ENCODE results near the gene MBP. TPM values are rescaled to one million over a fixed set of nuclear protein-coding genes. Genes with fewer than 3 reads are reported as not detected.
A peak's percentile ranks its signal among the peaks of the same experiment; 100 is the strongest.

Gene MBP
- total and polyA plus RNA-seq, 10 of the 15 experiments (the other 5 are each of a cell fraction or from before 2014, with no cell fraction given) = 12.2 to 67.8 (median 42.1) TPM

DNA sequence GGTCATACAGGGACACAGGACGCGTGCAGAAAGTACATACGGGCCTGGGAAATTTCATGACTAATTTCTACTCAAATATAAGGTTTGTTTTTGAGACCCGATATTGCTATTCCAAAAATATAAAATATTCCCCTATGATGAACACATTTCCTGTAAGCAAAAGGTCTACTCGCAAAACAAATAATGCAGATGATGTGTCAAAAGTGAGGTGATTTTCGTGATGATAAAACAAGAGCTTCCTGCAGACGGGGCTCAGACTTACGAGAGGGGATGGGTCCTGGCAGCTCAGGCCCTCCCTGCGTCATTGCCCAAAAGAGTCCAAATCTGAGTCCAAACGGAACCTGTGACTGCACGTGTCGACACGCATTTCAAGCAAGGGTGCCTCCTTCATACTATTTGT, 62.7 kb downstream of the MBP start:
- no peak for DNase-seq (ENCODE audit: low read depth, low spot score)
- FAIRE-seq = no peak
- Histone ChIP-seq H3K4me2 (ENCODE audit: control insufficient read depth, insufficient read depth) (peak overlapping the region; percentile 87; the same call in 1 of the 2 replicates), H3K79me2 (ENCODE audit: control insufficient read depth, insufficient read depth, low read length) (peaks cover 44% of the 10 kb centered on the region), H3K36me3 (ENCODE audit: control insufficient read depth in 2 of 2, insufficient read depth in 2 of 2, low read length in 1 of 2) (peaks cover 2 to 23% of the 10 kb centered on the region in 2 experiments; a peak in 3 of 4 replicates), H4K20me1 (ENCODE audit: control insufficient read depth, insufficient read depth) (no peaks in the 10 kb centered on the region), H3K27me3 (replicated peaks in 1 of 2; ENCODE audit: control insufficient read depth in 2 of 2, insufficient read depth in 2 of 2, low read length in 1 of 2) (no peaks in the 10 kb centered on the region), H3K27ac (ENCODE audit: control insufficient read depth, insufficient read depth) (peak overlapping the region; percentile 97), H2AFZ (ENCODE audit: control insufficient read depth, low read depth, low read length) (no peak overlapping the region), H3K4me1 (ENCODE audit: control insufficient read depth, insufficient read depth, low read length) (peaks cover 57% of the 10 kb centered on the region), H3K4me3 (no peak overlapping the region), H3K9ac (ENCODE audit: control insufficient read depth, insufficient read depth, low read length) (no peak overlapping the region), H3K9me3 (replicated peaks; ENCODE audit: control insufficient read depth, insufficient read depth, low read length) (no peaks in the 10 kb centered on the region)
- BruUV-seq (replicated peaks) = no TSS peak
- POLR2A ChIA-PET = no interaction called here
- CTCF ChIA-PET = interaction anchor here (0.6 to 7.2 kb wide), 8 partner anchors 9 to 142 kb away, joined by 3 to 37 read pairs (median 4); no protein-coding TSS in a partner anchor
- intact Hi-C loops (cut with micrococcal nuclease; ENCODE audit: unreplicated experiment) = no loop called here
- ATAC-seq = no peak
- in situ Hi-C loops (cut with MboI) = loop anchor here (10.0 kb wide), 1 partner anchor 55 kb away; no protein-coding TSS in a partner anchor
- RAD21 ChIA-PET (ENCODE audit: unreplicated experiment) = interaction anchor here (1.1 to 2.1 kb wide), 4 partner anchors 9 to 142 kb away, joined by 3 to 11 read pairs (median 8); no protein-coding TSS in a partner anchor
- SMC1A ChIA-PET (ENCODE audit: uncharacterized antibody, unreplicated experiment) = interaction anchor here (0.8 to 5.5 kb wide), 7 partner anchors 8 to 142 kb away, joined by 3 to 69 read pairs (median 6); no protein-coding TSS in a partner anchor
- under 1% methylated on average over 13 of the region's 13 CpGs for WGBS (ENCODE audit: insufficient coverage, insufficient replicate concordance, low lambda C conversion rate, missing lambda C conversion rate)
- no peak for TF ChIP-seq IRF4 (IDR thresholded peaks at IDR 0.05; ENCODE audit: low read depth, low read length)
- no peak for TF ChIP-seq SREBF2 (IDR thresholded peaks at IDR 0.05; ENCODE audit: low read length)
- no peak for TF ChIP-seq BCLAF1 (IDR thresholded peaks at IDR 0.05)
- TF ChIP-seq RUNX3 (IDR thresholded peaks at IDR 0.05; ENCODE audit: low read length) = peak; percentile 7; the same call in 1 of the 2 replicates
- TF ChIP-seq KAT2A (conservative IDR thresholded peaks at IDR 0.05; ENCODE audit: control insufficient read depth, low read depth, low read length) = no peak
- TF ChIP-seq ETV6 (conservative IDR thresholded peaks at IDR 0.05 in 1 of 2, IDR thresholded peaks at IDR 0.05 in 1 of 2; ENCODE audit: borderline replicate concordance in 1 of 2, low read depth in 1 of 2) = 0 out of 4 replicates have a peak, but pooled peaks of 1 of the 2 experiments have one; percentile 17
- no peak for TF ChIP-seq IKZF2 (IDR thresholded peaks at IDR 0.05)
- TF ChIP-seq ASH2L (IDR thresholded peaks at IDR 0.05; ENCODE audit: borderline replicate concordance, low read depth) = no peak
- TF ChIP-seq, protein P1, sequence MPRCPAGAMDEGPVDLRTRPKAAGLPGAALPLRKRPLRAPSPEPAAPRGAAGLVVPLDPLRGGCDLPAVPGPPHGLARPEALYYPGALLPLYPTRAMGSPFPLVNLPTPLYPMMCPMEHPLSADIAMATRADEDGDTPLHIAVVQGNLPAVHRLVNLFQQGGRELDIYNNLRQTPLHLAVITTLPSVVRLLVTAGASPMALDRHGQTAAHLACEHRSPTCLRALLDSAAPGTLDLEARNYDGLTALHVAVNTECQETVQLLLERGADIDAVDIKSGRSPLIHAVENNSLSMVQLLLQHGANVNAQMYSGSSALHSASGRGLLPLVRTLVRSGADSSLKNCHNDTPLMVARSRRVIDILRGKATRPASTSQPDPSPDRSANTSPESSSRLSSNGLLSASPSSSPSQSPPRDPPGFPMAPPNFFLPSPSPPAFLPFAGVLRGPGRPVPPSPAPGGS (IDR thresholded peaks at IDR 0.05; ENCODE audit: borderline replicate concordance, insufficient read depth, low read depth, low read length, poor library complexity, severe bottlenecking) = peak; percentile 36
- TF ChIP-seq SUPT20H (IDR thresholded peaks at IDR 0.05; ENCODE audit: borderline replicate concordance, control insufficient read depth, low read depth, low read length) = no peak
- TF ChIP-seq IRF5 (IDR thresholded peaks at IDR 0.05; ENCODE audit: borderline replicate concordance) = no peak
- peak; percentile 49; the same call in 1 of the 2 replicates for TF ChIP-seq CREM (IDR thresholded peaks at IDR 0.05; ENCODE audit: low read depth)
- TF ChIP-seq, protein P2, sequence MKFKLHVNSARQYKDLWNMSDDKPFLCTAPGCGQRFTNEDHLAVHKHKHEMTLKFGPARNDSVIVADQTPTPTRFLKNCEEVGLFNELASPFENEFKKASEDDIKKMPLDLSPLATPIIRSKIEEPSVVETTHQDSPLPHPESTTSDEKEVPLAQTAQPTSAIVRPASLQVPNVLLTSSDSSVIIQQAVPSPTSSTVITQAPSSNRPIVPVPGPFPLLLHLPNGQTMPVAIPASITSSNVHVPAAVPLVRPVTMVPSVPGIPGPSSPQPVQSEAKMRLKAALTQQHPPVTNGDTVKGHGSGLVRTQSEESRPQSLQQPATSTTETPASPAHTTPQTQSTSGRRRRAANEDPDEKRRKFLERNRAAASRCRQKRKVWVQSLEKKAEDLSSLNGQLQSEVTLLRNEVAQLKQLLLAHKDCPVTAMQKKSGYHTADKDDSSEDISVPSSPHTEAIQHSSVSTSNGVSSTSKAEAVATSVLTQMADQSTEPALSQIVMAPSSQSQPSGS (IDR thresholded peaks at IDR 0.05; ENCODE audit: low read length) = peak; percentile 29; the same call in 1 of the 2 replicates
- TF ChIP-seq SIX5 (IDR thresholded peaks at IDR 0.05; ENCODE audit: low read depth, low read length, severe bottlenecking) = no peak
- no peak for TF ChIP-seq SP1 (IDR thresholded peaks at IDR 0.05; ENCODE audit: low read depth, low read length)

All from GM12878 (cell line).